Transverse colon (tissue), 4 donors: Measurements from ENCODE around the gene FLAD1. TPM values are rescaled to one million over a fixed set of nuclear protein-coding genes. Genes with fewer than 3 reads are reported as not detected.

Experiments used
- DNase-seq: peaks from one replicate; pipeline ENCODE4 v3.0.0-alpha.2; 2019
- H3K27ac ChIP-seq, 4 donors: fragments of 200-600 bp; sonication (generic); 2 replicates each; pipeline ENCODE4 v1.5.1; 2016 to 2018; ENCODE audit warnings: inconsistent platforms in 4 of 4
- H3K27me3 ChIP-seq: fragments of 200-600 bp; sonication (generic); 2 replicates; pipeline ENCODE4 v1.5.1; 2017; ENCODE audit warnings: inconsistent platforms
- H3K36me3 ChIP-seq, 4 donors: fragments of 200-600 bp; sonication (generic); 2 replicates each; pipeline ENCODE4 v1.5.1; 2017 to 2019; ENCODE audit warnings: inconsistent platforms in 4 of 4
- H3K4me1 ChIP-seq, 4 donors: fragments of 200-600 bp; sonication (generic); 2 replicates each; pipeline ENCODE4 v1.5.1; 2017 to 2020; ENCODE audit warnings: inconsistent platforms in 4 of 4
- H3K4me3 ChIP-seq, 4 donors: fragments of 200-600 bp; sonication (generic); 1 replicate in 1 of 4; 2 replicates in 3 of 4; pipeline versions ENCODE4 v1.5.1 to v1.6.1; 2017 to 2019; ENCODE audit warnings: inconsistent platforms in 4 of 4
- H3K9me3 ChIP-seq, 2 donors: fragments of 200-600 bp; sonication (generic); 2 replicates each; pipeline ENCODE4 v1.5.1; 2017 to 2019; ENCODE audit warnings: inconsistent platforms in 2 of 2
- EP300 ChIP-seq: sonication (generic); formaldehyde crosslinking; IDR thresholded peaks from one replicate; pipeline ENCODE4 v1.6.1; 2017; ENCODE audit warnings: antibody characterized with exemption, low read depth
- POLR2A ChIP-seq: fragments of 450-650 bp; IDR thresholded peaks from one replicate; pipeline ENCODE4 v1.6.1; 2016; ENCODE audit warnings: antibody characterized with exemption, mild to moderate bottlenecking, moderate library complexity
- POLR2AphosphoS5 ChIP-seq, 3 donors: sonication (generic); formaldehyde crosslinking; IDR thresholded peaks; one replicate each; pipeline ENCODE4 v1.6.1; 2016; ENCODE audit warnings: antibody characterized with exemption in 3 of 3
- WGBS, 2 donors: methylation state at CpG; one replicate each; pipeline ENCODE4 v1.1.5; 2018; ENCODE audit warnings: low coverage in 1 of 2; 5-methylcytosine and 5-hydroxymethylcytosine counted together
- in situ Hi-C, 4 donors: fragments of 200-750 bp; cut with MboI; loops; one replicate each; pipeline versions ENCODE4 v1.15.0 to v1.15.1; 2017; ENCODE audit warnings: low sequenced_read_pairs in 3 of 4, low pct_ligation_motif_present in 1 of 4, low pct_unique_long_range_greater_than_20kb in 1 of 4
- intact Hi-C: fragments of 100-400 bp; cut with DNase I; formaldehyde crosslinking; loops from one replicate; pipeline ENCODE4 v1.15.1; 2023; ENCODE audit warnings: low total_unique reads
- total RNA-seq, 4 donors: library from RNA; depleted of rRNA; stranded (reverse); fragments of >200 nt; gene quantifications; one replicate each; pipeline ENCODE4 v1.1.0, GENCODE V29; 2016
- TF ChIP-seq, protein P1 (sequence below), 5 experiments: fragments of 200-600 bp in 3 of 5; fragments of 450-650 bp in 2 of 5; sonication (generic) in 3 of 5; IDR thresholded peaks; 1 replicate in 2 of 5; 2 replicates in 3 of 5; pipeline ENCODE4 v1.5.1; 2016 to 2017; ENCODE audit warnings: antibody characterized with exemption in 5 of 5, inconsistent platforms in 3 of 5, mild to moderate bottlenecking in 2 of 5, moderate library complexity in 1 of 5

FLAD1 gene
- total RNA-seq, 4 donors from 2014 or later: 32.7 to 42.4 (median 36.0) TPM

GRCh38 chr1:154956544-154956941 lies 26.6 kb upstream of the FLAD1 start:
- Histone ChIP-seq H3K36me3 (peaks cover 0 to 7% (median 0%) of the 10 kb centered on the region in 4 donors), H3K4me1 (peaks cover 24 to 68% (median 49%) of the 10 kb centered on the region in 4 donors), H3K27ac (peak overlapping the region; percentile 84 to 94 (median 92)), H3K4me3 (peak overlapping the region; percentile 5 to 71 (median 52)), H3K27me3 (no peaks in the 10 kb centered on the region), H3K9me3 (no peaks in the 10 kb centered on the region)
- intact Hi-C loops: no loop called here
- in situ Hi-C loops: loop anchor here in 3 of 4 donors (25.0 kb wide), 1 partner anchor 106 kb away; the partner anchor contains the start of genes ADAM15 (in 3 of the 3) and EFNA4 (in 3 of the 3)
- WGBS, 2 donors: 9% methylated on average over 6 of the region's 6 CpGs; no CpG with 5 or more reads in 1 of the 2 donors
- TF ChIP-seq, protein P1, sequence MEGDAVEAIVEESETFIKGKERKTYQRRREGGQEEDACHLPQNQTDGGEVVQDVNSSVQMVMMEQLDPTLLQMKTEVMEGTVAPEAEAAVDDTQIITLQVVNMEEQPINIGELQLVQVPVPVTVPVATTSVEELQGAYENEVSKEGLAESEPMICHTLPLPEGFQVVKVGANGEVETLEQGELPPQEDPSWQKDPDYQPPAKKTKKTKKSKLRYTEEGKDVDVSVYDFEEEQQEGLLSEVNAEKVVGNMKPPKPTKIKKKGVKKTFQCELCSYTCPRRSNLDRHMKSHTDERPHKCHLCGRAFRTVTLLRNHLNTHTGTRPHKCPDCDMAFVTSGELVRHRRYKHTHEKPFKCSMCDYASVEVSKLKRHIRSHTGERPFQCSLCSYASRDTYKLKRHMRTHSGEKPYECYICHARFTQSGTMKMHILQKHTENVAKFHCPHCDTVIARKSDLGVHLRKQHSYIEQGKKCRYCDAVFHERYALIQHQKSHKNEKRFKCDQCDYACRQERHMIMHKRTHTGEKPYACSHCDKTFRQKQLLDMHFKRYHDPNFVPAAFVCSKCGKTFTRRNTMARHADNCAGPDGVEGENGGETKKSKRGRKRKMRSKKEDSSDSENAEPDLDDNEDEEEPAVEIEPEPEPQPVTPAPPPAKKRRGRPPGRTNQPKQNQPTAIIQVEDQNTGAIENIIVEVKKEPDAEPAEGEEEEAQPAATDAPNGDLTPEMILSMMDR (IDR thresholded peaks at IDR 0.05): no peak
- no peak for TF ChIP-seq POLR2AphosphoS5 (IDR thresholded peaks at IDR 0.05)
- TF ChIP-seq EP300: no peak
- TF ChIP-seq POLR2A: no peak
- DNase-seq: no peak

DNA sequence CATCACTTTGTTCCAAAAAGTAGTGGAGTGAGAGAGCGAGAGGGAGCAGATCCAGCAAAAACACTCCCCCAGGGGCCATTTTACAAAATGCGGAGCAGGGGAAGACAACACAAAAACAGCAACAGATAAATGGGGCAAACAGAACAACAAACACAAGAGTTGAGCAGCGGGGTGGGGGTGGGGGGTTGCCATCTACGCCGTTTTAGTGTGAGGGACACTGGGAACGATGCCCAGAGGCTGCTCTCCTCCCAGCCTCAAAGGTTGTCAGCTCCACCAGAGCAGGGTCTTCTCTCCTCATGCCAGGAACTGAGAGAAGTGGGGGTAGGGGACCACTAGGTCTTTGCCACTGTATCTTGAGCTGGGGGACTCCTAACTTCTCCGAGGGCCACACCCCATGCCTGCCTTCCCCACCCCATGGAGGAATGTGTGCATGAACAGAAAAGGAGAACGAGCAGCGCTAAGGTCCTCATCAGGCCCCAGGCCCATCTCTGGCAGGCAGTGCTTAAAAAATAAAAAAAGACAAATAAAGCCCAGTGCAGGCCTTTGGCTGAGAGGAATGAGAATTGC lies 26.0 kb upstream of the FLAD1 start:
- intact Hi-C loops (no loop called here), in situ Hi-C loops (loop anchor here in 3 of 4 donors (25.0 kb wide), 1 partner anchor 105 kb away; the partner anchor contains the start of genes ADAM15 (in 3 of the 3) and EFNA4 (in 3 of the 3))
- no peak for DNase-seq
- no peak overlapping the region for H3K4me3 ChIP-seq
- peaks cover 0 to 7% (median 0%) of the 10 kb centered on the region in 4 donors for H3K36me3 ChIP-seq
- H3K4me1 ChIP-seq: peaks cover 24 to 65% (median 50%) of the 10 kb centered on the region in 4 donors
- TF ChIP-seq POLR2A (no peak), POLR2AphosphoS5 (IDR thresholded peaks at IDR 0.05) (no peak), EP300 (no peak)
- TF ChIP-seq, protein P1 (IDR thresholded peaks at IDR 0.05): no peak
- H3K9me3 ChIP-seq: no peaks in the 10 kb centered on the region
- WGBS, 2 donors: 57 to 60% methylated on average over 1 to 9 of the region's 9 CpGs
- H3K27ac ChIP-seq: peak overlapping the region; percentile 84 to 94 (median 92)
- H3K27me3 ChIP-seq: no peaks in the 10 kb centered on the region

- TF ChIP-seq POLR2A: no peak
- TF ChIP-seq POLR2AphosphoS5 (IDR thresholded peaks at IDR 0.05): no peak
- no peak for TF ChIP-seq EP300
- TF ChIP-seq, protein P1 (IDR thresholded peaks at IDR 0.05): no peak
- no peaks in the 10 kb centered on the region for H3K27me3 ChIP-seq
- in situ Hi-C loops (loop anchor here in 3 of 4 donors (25.0 kb wide), 1 partner anchor 104 kb away; the partner anchor contains the start of genes ADAM15 (in 3 of the 3) and EFNA4 (in 3 of the 3)), intact Hi-C loops (no loop called here)
- H3K36me3 ChIP-seq: peaks cover 0 to 10% (median 0%) of the 10 kb centered on the region in 4 donors
- H3K27ac ChIP-seq: peak overlapping the region in 1 of 4 donors; percentile 94
- H3K4me3 ChIP-seq: no peak overlapping the region
- peaks cover 24 to 65% (median 56%) of the 10 kb centered on the region in 4 donors for H3K4me1 ChIP-seq
- WGBS, 2 donors: 82 to 85% methylated on average over 2 of the region's 2 CpGs
- DNase-seq: no peak
- H3K9me3 ChIP-seq: no peaks in the 10 kb centered on the region
These were observed 25.1 kb upstream of the FLAD1 start for GRCh38 chr1:154958036-154958435.

- in situ Hi-C loops: loop anchor here in 3 of 4 donors (25.0 kb wide), 1 partner anchor 103 kb away; the partner anchor contains the start of genes ADAM15 (in 3 of the 3) and EFNA4 (in 3 of the 3)
These were observed 24.3 kb upstream of the FLAD1 start for GRCh38 chr1:154958681-154959425.

More at GRCh38 chr1:154958681-154959425, 24.3 kb upstream of the FLAD1 start:
- Histone ChIP-seq H3K9me3 (no peaks in the 10 kb centered on the region), H3K27ac (no peak overlapping the region), H3K27me3 (no peaks in the 10 kb centered on the region), H3K36me3 (peaks cover 0 to 13% (median 0%) of the 10 kb centered on the region in 4 donors), H3K4me1 (peaks cover 16 to 64% (median 51%) of the 10 kb centered on the region in 4 donors), H3K4me3 (no peak overlapping the region)
- intact Hi-C loops: no loop called here
- TF ChIP-seq POLR2A (no peak), POLR2AphosphoS5 (IDR thresholded peaks at IDR 0.05) (no peak), EP300 (no peak)
- TF ChIP-seq, protein P1 (IDR thresholded peaks at IDR 0.05): no peak
- WGBS, 2 donors: 87% methylated on average over 13 of the region's 16 CpGs; no CpG with 5 or more reads in 1 of the 2 donors
- no peak for DNase-seq
